H9 (cell line): ENCODE measurements around the gene UTF1. TPM values are rescaled to one million over a fixed set of nuclear protein-coding genes. Genes with fewer than 3 reads are reported as not detected.

Source experiments
- DNase-seq: peaks from one replicate; pipeline ENCODE4 v3.0.0-alpha.2; 2017
- H2AFZ ChIP-seq: one replicate; pipeline ENCODE4 v1.6.1; 2013; ENCODE audit warnings: mild to moderate bottlenecking, low read length, control low read depth, moderate library complexity
- H2AK5ac ChIP-seq: 2 replicates; pipeline ENCODE4 v1.6.1; 2013; ENCODE audit warnings: low read length, control low read depth, mixed read lengths; ENCODE audit not compliant: insufficient read length
- H2BK120ac ChIP-seq: one replicate; pipeline ENCODE4 v1.6.1; 2013; ENCODE audit warnings: low read depth, mild to moderate bottlenecking, low read length, control low read depth, inconsistent platforms; ENCODE audit not compliant: poor library complexity, severe bottlenecking
- H2BK12ac ChIP-seq: 2 replicates; pipeline ENCODE4 v1.6.1; 2013; ENCODE audit warnings: low read length, control low read depth, mixed read lengths, low read depth; ENCODE audit not compliant: insufficient read length
- H2BK15ac ChIP-seq: 2 replicates; pipeline ENCODE4 v1.6.1; 2013; ENCODE audit warnings: low read depth, low read length, control low read depth
- H2BK20ac ChIP-seq: one replicate; pipeline ENCODE4 v1.6.1; 2013; ENCODE audit warnings: low read depth, mild to moderate bottlenecking, low read length, control low read depth, inconsistent platforms; ENCODE audit not compliant: poor library complexity, severe bottlenecking
- H2BK5ac ChIP-seq: 2 replicates; pipeline ENCODE4 v1.6.1; 2013; ENCODE audit warnings: low read length, control low read depth, mixed read lengths; ENCODE audit not compliant: insufficient read length
- H3K14ac ChIP-seq: 2 replicates; pipeline ENCODE4 v1.6.1; 2013; ENCODE audit warnings: low read length, control low read depth; ENCODE audit not compliant: insufficient read depth
- H3K18ac ChIP-seq: 2 replicates; pipeline ENCODE4 v1.6.1; 2013; ENCODE audit warnings: low read depth, mild to moderate bottlenecking, mixed read lengths, low read length, control low read depth; ENCODE audit not compliant: insufficient read length
- H3K23ac ChIP-seq: 2 replicates; pipeline ENCODE4 v1.6.1; 2013; ENCODE audit warnings: low read length, control low read depth, mixed read lengths, low read depth; ENCODE audit not compliant: insufficient read length
- H3K23me2 ChIP-seq: 2 replicates; pipeline ENCODE4 v1.6.1; 2013; ENCODE audit warnings: low read depth, mild to moderate bottlenecking, mixed read lengths, low read length, control low read depth; ENCODE audit not compliant: insufficient read length, poor library complexity, severe bottlenecking
- H3K27ac ChIP-seq: 2 replicates; pipeline ENCODE4 v1.5.1; 2013; ENCODE audit warnings: low read length, control low read depth, mixed read lengths, low read depth; ENCODE audit not compliant: insufficient read length
- H3K27me3 ChIP-seq: 2 replicates; pipeline ENCODE4 v1.6.1; 2013; ENCODE audit warnings: low read length, control low read depth, inconsistent platforms; ENCODE audit not compliant: insufficient read depth
- H3K4ac ChIP-seq: 2 replicates; pipeline ENCODE4 v1.6.1; 2013; ENCODE audit warnings: low read depth, mild to moderate bottlenecking, control low read depth, inconsistent platforms, low read length, moderate library complexity
- H3K4me1 ChIP-seq: 2 replicates; pipeline ENCODE4 v1.6.1; 2013; ENCODE audit warnings: low read length, control low read depth, inconsistent platforms; ENCODE audit not compliant: insufficient read depth
- H3K4me2 ChIP-seq: 2 replicates; pipeline ENCODE4 v1.6.1; 2013; ENCODE audit warnings: low read length, control low read depth, mixed read lengths; ENCODE audit not compliant: insufficient read length, insufficient read depth
- H3K56ac ChIP-seq: 2 replicates; pipeline ENCODE4 v1.6.1; 2013; ENCODE audit warnings: low read depth, mild to moderate bottlenecking, mixed read lengths, low read length, control low read depth; ENCODE audit not compliant: insufficient read length
- H3K79me1 ChIP-seq: 2 replicates; pipeline ENCODE4 v1.6.1; 2013; ENCODE audit warnings: low read depth, mild to moderate bottlenecking, moderate library complexity, low read length, control low read depth, inconsistent platforms; ENCODE audit not compliant: insufficient read depth, poor library complexity, severe bottlenecking
- H3K79me2 ChIP-seq: 2 replicates; pipeline ENCODE4 v1.6.1; 2013; ENCODE audit warnings: low read length, control low read depth, inconsistent platforms; ENCODE audit not compliant: insufficient read depth
- H3K9ac ChIP-seq: 2 replicates; pipeline ENCODE4 v1.6.1; 2013; ENCODE audit warnings: low read length, control low read depth, mixed read lengths; ENCODE audit not compliant: insufficient read length; ENCODE audit errors: extremely low read depth
- H3K9me3 ChIP-seq: one replicate; pipeline ENCODE4 v1.6.1; 2013; ENCODE audit warnings: low read depth, low read length, inconsistent platforms; ENCODE audit not compliant: control insufficient read depth
- H3T11ph ChIP-seq: one replicate; pipeline ENCODE4 v1.6.1; 2013; ENCODE audit warnings: mild to moderate bottlenecking, low read length, control low read depth, inconsistent platforms
- H4K20me1 ChIP-seq: one replicate; pipeline ENCODE4 v1.6.1; 2013; ENCODE audit not compliant: control insufficient read depth, insufficient read length, insufficient read depth
- H4K5ac ChIP-seq: 2 replicates; pipeline ENCODE4 v1.6.1; 2013; ENCODE audit warnings: low read depth, mild to moderate bottlenecking, mixed read lengths, low read length, control low read depth; ENCODE audit not compliant: insufficient read length
- H4K8ac ChIP-seq: replicated peaks from 2 replicates; pipeline ENCODE4 v1.6.1; 2013; ENCODE audit warnings: low read length, control low read depth, mixed read lengths, low read depth; ENCODE audit not compliant: insufficient read length
- H4K91ac ChIP-seq: 2 replicates; pipeline ENCODE4 v1.6.1; 2013; ENCODE audit warnings: low read depth, mild to moderate bottlenecking, moderate library complexity, mixed read lengths, low read length, control low read depth; ENCODE audit not compliant: insufficient read length
- H3K27ac Mint-ChIP-seq, 3 experiments: 2 replicates in 2 of 3; 3 replicates in 1 of 3; pipeline ENCODE4 v1.8.0; 2020 to 2021; ENCODE audit warnings: mixed read lengths in 3 of 3, mild to moderate bottlenecking in 1 of 3, moderate library complexity in 1 of 3
- H3K27me3 Mint-ChIP-seq: 2 replicates; pipeline ENCODE4 v1.8.0; 2021; ENCODE audit warnings: low read depth, mild to moderate bottlenecking, moderate library complexity, mixed read lengths
- H3K36me3 Mint-ChIP-seq, 3 experiments: 2 replicates in 2 of 3; 3 replicates in 1 of 3; pipeline ENCODE4 v1.8.0; 2020 to 2021; ENCODE audit warnings: low read depth in 3 of 3, mixed read lengths in 3 of 3; ENCODE audit not compliant: insufficient read depth in 1 of 3
- H3K4me1 Mint-ChIP-seq, 2 experiments: 2 replicates each; pipeline ENCODE4 v1.8.0; 2020; ENCODE audit warnings: mixed read lengths in 2 of 2
- H3K4me3 Mint-ChIP-seq, 2 experiments: 2 replicates in 1 of 2; 3 replicates in 1 of 2; pipeline ENCODE4 v1.8.0; 2020 to 2021; ENCODE audit warnings: mild to moderate bottlenecking in 2 of 2, mixed read lengths in 2 of 2, moderate library complexity in 1 of 2
- H3K9me3 Mint-ChIP-seq, 2 experiments: 2 replicates in 1 of 2; 3 replicates in 1 of 2; pipeline ENCODE4 v1.8.0; 2020; ENCODE audit warnings: mild to moderate bottlenecking in 2 of 2, mixed read lengths in 2 of 2, moderate library complexity in 1 of 2
- WGBS: extraction: QIAGEN DNeasy Blood & Tissue Kit; methylation state at CpG from one replicate; pipeline ENCODE4 v1.1.7; 2013; ENCODE audit warnings: missing lambda C conversion rate, low lambda C conversion rate, mixed read lengths; ENCODE audit not compliant: insufficient read length; ENCODE audit errors: extremely low coverage; 5-methylcytosine and 5-hydroxymethylcytosine counted together
- total RNA-seq: library from RNA; stranded (reverse); gene quantifications from 2 replicates; pipeline ENCODE4 v1.2.1, GENCODE V29; 2021
- TF ChIP-seq, protein P1 (sequence below): fragments of 200-600 bp; sonication (generic); conservative IDR thresholded peaks from 3 replicates; pipeline ENCODE4 v1.8.0; 2021; ENCODE audit warnings: antibody characterized with exemption, mild to moderate bottlenecking

UTF1 gene
- total RNA-seq, 1 experiment from 2014 or later = 31.5 TPM

DNA sequence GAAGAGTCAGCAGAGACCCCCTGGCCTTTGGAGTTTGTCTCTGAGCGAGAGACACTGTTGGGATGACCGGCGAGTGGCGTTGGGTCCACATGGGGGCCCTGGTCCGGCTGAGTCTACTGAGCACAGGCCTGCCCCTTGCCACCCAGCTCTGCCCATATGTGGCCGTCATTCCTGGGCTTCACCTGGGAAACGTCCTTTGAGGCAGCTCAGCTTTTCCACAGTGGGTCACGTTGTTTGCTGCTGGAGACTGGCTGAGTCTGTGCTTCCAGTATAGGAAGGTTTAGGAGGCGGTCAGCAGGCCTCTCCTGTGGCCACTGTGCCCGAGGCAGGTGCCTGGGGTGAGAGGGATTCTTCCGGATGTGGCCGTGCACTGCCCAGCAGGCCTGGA, 29.6 kb downstream of the UTF1 start:
- no peak overlapping the region for H3K4me2 ChIP-seq

More for the DNA sequence above, 29.6 kb downstream of the UTF1 start:
- Histone ChIP-seq H3K14ac (no peak overlapping the region), H3K9ac (no peak overlapping the region), H2BK15ac (no peak overlapping the region), H3K79me2 (no peaks in the 10 kb centered on the region), H3K4me1 (no peaks in the 10 kb centered on the region), H3K23ac (no peak overlapping the region), H4K20me1 (peaks cover 3% of the 10 kb centered on the region), H3T11ph (no peak overlapping the region), H3K18ac (no peak overlapping the region), H2BK12ac (no peak overlapping the region), H2BK120ac (no peak overlapping the region), H4K5ac (no peak overlapping the region), H3K56ac (no peak overlapping the region), H3K4ac (no peak overlapping the region), H4K91ac (no peak overlapping the region), H4K8ac (no peak overlapping the region), H2BK5ac (no peak overlapping the region), H3K23me2 (peaks cover 7% of the 10 kb centered on the region), H3K9me3 (no peaks in the 10 kb centered on the region), H3K27ac (no peak overlapping the region), H2BK20ac (no peak overlapping the region), H3K27me3 (no peaks in the 10 kb centered on the region; the same call in 1 of the 2 replicates), H3K79me1 (no peaks in the 10 kb centered on the region), H2AK5ac (no peak overlapping the region), H2AFZ (no peak overlapping the region)
- no peak for DNase-seq
- no peaks in the 10 kb centered on the region for H3K36me3 Mint-ChIP-seq
- H3K4me1 Mint-ChIP-seq = peaks cover 11 to 32% of the 10 kb centered on the region in 2 experiments
- H3K27ac Mint-ChIP-seq = no peak overlapping the region
- WGBS = no CpG with 5 or more reads among the region's 12 CpGs
- peaks cover 19% of the 10 kb centered on the region for H3K27me3 Mint-ChIP-seq
- TF ChIP-seq, protein P1, sequence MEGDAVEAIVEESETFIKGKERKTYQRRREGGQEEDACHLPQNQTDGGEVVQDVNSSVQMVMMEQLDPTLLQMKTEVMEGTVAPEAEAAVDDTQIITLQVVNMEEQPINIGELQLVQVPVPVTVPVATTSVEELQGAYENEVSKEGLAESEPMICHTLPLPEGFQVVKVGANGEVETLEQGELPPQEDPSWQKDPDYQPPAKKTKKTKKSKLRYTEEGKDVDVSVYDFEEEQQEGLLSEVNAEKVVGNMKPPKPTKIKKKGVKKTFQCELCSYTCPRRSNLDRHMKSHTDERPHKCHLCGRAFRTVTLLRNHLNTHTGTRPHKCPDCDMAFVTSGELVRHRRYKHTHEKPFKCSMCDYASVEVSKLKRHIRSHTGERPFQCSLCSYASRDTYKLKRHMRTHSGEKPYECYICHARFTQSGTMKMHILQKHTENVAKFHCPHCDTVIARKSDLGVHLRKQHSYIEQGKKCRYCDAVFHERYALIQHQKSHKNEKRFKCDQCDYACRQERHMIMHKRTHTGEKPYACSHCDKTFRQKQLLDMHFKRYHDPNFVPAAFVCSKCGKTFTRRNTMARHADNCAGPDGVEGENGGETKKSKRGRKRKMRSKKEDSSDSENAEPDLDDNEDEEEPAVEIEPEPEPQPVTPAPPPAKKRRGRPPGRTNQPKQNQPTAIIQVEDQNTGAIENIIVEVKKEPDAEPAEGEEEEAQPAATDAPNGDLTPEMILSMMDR = no peak
- H3K4me3 Mint-ChIP-seq = peak overlapping the region; percentile 11 to 66; a peak in 1 of 5 replicates
- H3K9me3 Mint-ChIP-seq = no peaks in the 10 kb centered on the region; a peak in 1 of 5 replicates
